IMR-90 (cell line): ENCODE data around the gene ZDHHC24. TPM values are rescaled to one million over a fixed set of nuclear protein-coding genes. Genes with fewer than 3 reads are reported as not detected.

Experiments
- ATAC-seq: fragments of 200-7000 bp; cut with Tn5 transposase; 2 replicates; pipeline ENCODE4 v1.9.1; 2020; ENCODE audit warnings: low read depth, mild to moderate bottlenecking, moderate library complexity
- BruUV-seq: library from RNA; stranded (reverse); fragments of 400-500 nt; replicated peaks from 2 replicates; lab custom pipeline; 2021; lab: Mats Ljungman, UMichigan
- CTCF ChIA-PET: fragments of 300-600 bp; formaldehyde crosslinking; extraction: SDS; loops from one replicate; lab custom pipeline; 2021; ENCODE audit warnings: antibody characterized with exemption; lab: Yijun Ruan, JAX
- POLR2A ChIA-PET: fragments of 300-600 bp; sonication (Branson Sonifier 250); formaldehyde crosslinking; loops from one replicate; lab custom pipeline; 2022; ENCODE audit warnings: antibody characterized with exemption; ENCODE audit not compliant: unreplicated experiment; lab: Charles Lee
- DNase-seq: peaks from one replicate; pipeline ENCODE4 v3.0.0; 2013
- H2AFZ ChIP-seq: replicated peaks from 2 replicates; pipeline ENCODE3; 2013; ENCODE audit warnings: low read length, mild to moderate bottlenecking; ENCODE audit not compliant: poor library complexity
- H2AK5ac ChIP-seq: 2 replicates; pipeline ENCODE4 v1.6.1; 2013; ENCODE audit warnings: low read depth, low read length, inconsistent platforms
- H2AK9ac ChIP-seq: replicated peaks from 2 replicates; pipeline ENCODE3; 2013; ENCODE audit warnings: mild to moderate bottlenecking, low read depth, low read length, moderate library complexity; ENCODE audit not compliant: poor library complexity
- H2BK120ac ChIP-seq: 2 replicates; pipeline ENCODE4 v1.6.1; 2013; ENCODE audit warnings: low read depth, low read length, inconsistent platforms
- H2BK15ac ChIP-seq: 3 replicates; pipeline ENCODE4 v1.6.1; 2013; ENCODE audit warnings: low read depth, low read length, inconsistent platforms
- H2BK20ac ChIP-seq: 2 replicates; pipeline ENCODE4 v1.6.1; 2013; ENCODE audit warnings: low read depth, mild to moderate bottlenecking, inconsistent platforms, low read length, moderate library complexity
- H2BK5ac ChIP-seq: 2 replicates; pipeline ENCODE4 v1.6.1; 2013; ENCODE audit warnings: mild to moderate bottlenecking, low read depth, low read length, inconsistent platforms; ENCODE audit not compliant: poor library complexity, severe bottlenecking
- H3K14ac ChIP-seq: replicated peaks from 2 replicates; pipeline ENCODE4 v1.6.1; 2013; ENCODE audit warnings: low read depth, low read length, inconsistent platforms
- H3K18ac ChIP-seq: 2 replicates; pipeline ENCODE4 v1.6.1; 2013; ENCODE audit warnings: low read depth, low read length, control low read depth
- H3K23ac ChIP-seq: 2 replicates; pipeline ENCODE4 v1.6.1; 2013; ENCODE audit warnings: low read depth, low read length, inconsistent platforms
- H3K27ac ChIP-seq: 2 replicates; pipeline ENCODE4 v1.5.1; 2013; ENCODE audit warnings: mild to moderate bottlenecking, control low read depth, low read length; ENCODE audit not compliant: insufficient read depth
- H3K27me3 ChIP-seq: 2 replicates; pipeline ENCODE4 v1.6.1; 2013; ENCODE audit warnings: low read length; ENCODE audit not compliant: control insufficient read depth, insufficient read depth
- H3K36me3 ChIP-seq: 2 replicates; pipeline ENCODE4 v1.6.1; 2013; ENCODE audit warnings: low read length, mixed read lengths; ENCODE audit not compliant: control insufficient read depth, insufficient read depth
- H3K4ac ChIP-seq: 2 replicates; pipeline ENCODE4 v1.6.1; 2013; ENCODE audit warnings: low read depth, low read length, inconsistent platforms
- H3K4me1 ChIP-seq: 2 replicates; pipeline ENCODE4 v1.6.1; 2013; ENCODE audit warnings: low read length, mixed read lengths; ENCODE audit not compliant: control insufficient read depth, insufficient read depth
- H3K4me2 ChIP-seq: 2 replicates; pipeline ENCODE4 v1.6.1; 2013; ENCODE audit warnings: low read depth, mild to moderate bottlenecking, control low read depth, low read length, moderate library complexity
- H3K4me3 ChIP-seq: 2 replicates; pipeline ENCODE4 v1.5.1; 2013; ENCODE audit warnings: low read depth, mild to moderate bottlenecking, control low read depth, low read length, moderate library complexity; ENCODE audit not compliant: insufficient read depth
- H3K56ac ChIP-seq: 2 replicates; pipeline ENCODE4 v1.6.1; 2013; ENCODE audit warnings: low read length, inconsistent platforms; ENCODE audit not compliant: insufficient read depth; ENCODE audit errors: extremely low read depth
- H3K79me1 ChIP-seq, 2 experiments: 2 replicates each; pipeline ENCODE4 v1.6.1; 2013; ENCODE audit warnings: low read length in 2 of 2, inconsistent platforms in 1 of 2, low read depth in 1 of 2
- H3K9ac ChIP-seq: 2 replicates; pipeline ENCODE4 v1.6.1; 2013; ENCODE audit warnings: low read depth, low read length, control low read depth
- H3K9me1 ChIP-seq: 2 replicates; pipeline ENCODE4 v1.6.1; 2013; ENCODE audit warnings: low read length, inconsistent platforms; ENCODE audit not compliant: insufficient read depth
- H3K9me3 ChIP-seq: 2 replicates; pipeline ENCODE4 v1.6.1; 2013; ENCODE audit warnings: low read length; ENCODE audit not compliant: control insufficient read depth, insufficient read depth
- H4K20me1 ChIP-seq: 2 replicates; pipeline ENCODE4 v1.6.1; 2013; ENCODE audit warnings: low read length, inconsistent platforms; ENCODE audit not compliant: insufficient read depth
- H4K5ac ChIP-seq: 2 replicates; pipeline ENCODE4 v1.6.1; 2013; ENCODE audit warnings: mild to moderate bottlenecking, low read depth, low read length, control low read depth
- H4K8ac ChIP-seq, 2 experiments: 2 replicates each; pipeline ENCODE4 v1.6.1; 2013; ENCODE audit warnings: low read depth in 2 of 2, low read length in 2 of 2, control low read depth in 1 of 2, inconsistent platforms in 1 of 2
- H4K91ac ChIP-seq: 2 replicates; pipeline ENCODE4 v1.6.1; 2013; ENCODE audit warnings: low read depth, low read length, inconsistent platforms; ENCODE audit not compliant: insufficient read depth
- CEBPB ChIP-seq: IDR thresholded peaks from 2 replicates; pipeline ENCODE4 v1.6.1; 2012; ENCODE audit warnings: low read depth, low read length, improper control_type of control experiment
- MAZ ChIP-seq: IDR thresholded peaks from 2 replicates; pipeline ENCODE4 v1.6.1; 2012; ENCODE audit warnings: low read depth, mild to moderate bottlenecking, low read length, improper control_type of control experiment, moderate library complexity, borderline replicate concordance
- RAD21 ChIP-seq: IDR thresholded peaks from 2 replicates; pipeline ENCODE4 v1.6.1; 2012; ENCODE audit warnings: low read length, improper control_type of control experiment
- RCOR1 ChIP-seq: IDR thresholded peaks from 2 replicates; pipeline ENCODE4 v1.6.1; 2012; ENCODE audit warnings: mild to moderate bottlenecking, low read length, improper control_type of control experiment; ENCODE audit not compliant: insufficient replicate concordance
- WGBS, 2 experiments: methylation state at CpG; one replicate each; pipeline versions ENCODE4 v1.1.5 to v1.1.7; 2013; ENCODE audit warnings: missing lambda C conversion rate in 2 of 2; ENCODE audit not compliant: insufficient read length in 1 of 2; ENCODE audit errors: extremely low coverage in 2 of 2; 5-methylcytosine and 5-hydroxymethylcytosine counted together
- dilution Hi-C: fragments of 300-500 bp; cut with HindIII; formaldehyde crosslinking; loops from one replicate; pipeline ENCODE4 v1.14.3; 2018; ENCODE audit warnings: low sequenced_read_pairs; ENCODE audit not compliant: unreplicated experiment
- in situ Hi-C: fragments of 300-500 bp; cut with MboI; formaldehyde crosslinking; loops from 3 replicates; pipeline ENCODE4 v1.14.3; 2019; ENCODE audit warnings: low sequenced_read_pairs, inconsistent platforms, mixed read lengths
- intact Hi-C: fragments of 100-400 bp; cut with micrococcal nuclease; formaldehyde crosslinking; loops from 2 replicates; pipeline ENCODE4 v1.10.0; 2022
- polyA plus RNA-seq, 3 experiments: library from polyadenylated mRNA; depleted of rRNA; stranded (reverse); fragments of >200 nt; gene quantifications; 2 replicates each; pipeline ENCODE4 v1.2.3, GENCODE V29; 2012; ENCODE audit warnings: low replicate concordance in 1 of 3
- total RNA-seq: library from RNA; depleted of rRNA; stranded (reverse); fragments of >200 nt; gene quantifications from 2 replicates; pipeline ENCODE4 v1.2.3, GENCODE V29; 2012
- TF ChIP-seq, protein P1 (sequence below): fragments of 150-350 bp; IDR thresholded peaks from 2 replicates; pipeline ENCODE4 v1.6.1; 2017; ENCODE audit warnings: mild to moderate bottlenecking, antibody characterized with exemption, low read length, low read depth

The ZDHHC24 gene
- total and polyA plus RNA-seq, 2 of the 4 experiments (the other 2 are of a cell fraction) = 3.2 to 10.9 TPM

DNA sequence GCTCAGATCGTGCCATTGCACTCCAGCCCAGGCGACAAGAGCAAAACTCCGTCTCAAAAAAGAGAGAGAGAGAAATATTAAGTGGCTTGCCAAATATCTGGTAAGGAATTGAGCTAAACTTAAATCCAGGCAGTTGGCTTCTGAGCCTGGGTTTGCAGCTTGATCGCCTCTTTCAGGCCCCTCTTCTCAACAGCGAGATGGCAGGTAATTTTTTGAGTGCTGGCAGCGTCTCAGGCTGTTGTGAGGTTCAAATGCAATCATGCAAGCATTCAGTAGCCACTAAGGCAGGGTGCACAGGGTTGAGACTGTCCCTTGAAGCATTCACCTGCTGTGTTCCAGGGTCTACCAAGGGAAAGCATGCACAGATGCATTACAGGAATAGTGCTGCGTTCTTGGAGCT, 23.2 kb upstream of the ZDHHC24 start:
- no TSS peak for BruUV-seq
- no peak overlapping the region for H2AK9ac ChIP-seq

More for the DNA sequence above, 23.2 kb upstream of the ZDHHC24 start:
- peaks cover 3% of the 10 kb centered on the region; the same call in 1 of the 2 replicates for H3K4me1 ChIP-seq
- H2BK5ac ChIP-seq = no peak overlapping the region
- ChIA-PET POLR2A (interaction anchor here (0.6 kb wide), 1 partner anchor 31 kb away, joined by 3 read pairs; no protein-coding TSS in a partner anchor), CTCF (interaction anchor here (0.8 to 1.0 kb wide), 2 partner anchors 25 to 109 kb away, joined by 4 read pairs; partner anchors contain the start of gene RBM4B)
- 100% methylated on average over 1 of the region's 7 CpGs; no CpG with 5 or more reads in 1 of the 2 experiments for WGBS, 2 experiments
- no peak overlapping the region for H2AK5ac ChIP-seq
- H2BK20ac ChIP-seq = no peak overlapping the region
- H3K18ac ChIP-seq = no peak overlapping the region
- H4K20me1 ChIP-seq = no peaks in the 10 kb centered on the region
- H4K8ac ChIP-seq = no peak overlapping the region
- no peak overlapping the region for H2AFZ ChIP-seq
- H3K36me3 ChIP-seq = peaks cover 3% of the 10 kb centered on the region; the same call in 1 of the 2 replicates
- H2BK15ac ChIP-seq = no peak overlapping the region
- H4K5ac ChIP-seq = no peak overlapping the region
- no peak overlapping the region for H3K56ac ChIP-seq
- in situ Hi-C loops (no loop called here), intact Hi-C loops (no loop called here), dilution Hi-C loops (no loop called here)
- no peak overlapping the region for H2BK120ac ChIP-seq
- H3K4me2 ChIP-seq = no peak overlapping the region
- DNase-seq = no peak
- H3K27me3 ChIP-seq = peaks cover 2% of the 10 kb centered on the region; the same call in 1 of the 2 replicates
- no peak overlapping the region for H3K14ac ChIP-seq
- H3K9me3 ChIP-seq = no peaks in the 10 kb centered on the region
- peaks cover 6% of the 10 kb centered on the region; the same call in 1 of the 2 replicates for H3K9me1 ChIP-seq
- H3K4me3 ChIP-seq = no peak overlapping the region
- H3K23ac ChIP-seq = no peak overlapping the region
- ATAC-seq = no peak
- H3K4ac ChIP-seq = no peak overlapping the region
- H3K79me1 ChIP-seq = no peaks in the 10 kb centered on the region
- no peak overlapping the region for H3K9ac ChIP-seq
- no peak overlapping the region for H4K91ac ChIP-seq
- TF ChIP-seq CEBPB (no peak), MAZ (no peak), RAD21 (no peak), RCOR1 (no peak)
- TF ChIP-seq, protein P1, sequence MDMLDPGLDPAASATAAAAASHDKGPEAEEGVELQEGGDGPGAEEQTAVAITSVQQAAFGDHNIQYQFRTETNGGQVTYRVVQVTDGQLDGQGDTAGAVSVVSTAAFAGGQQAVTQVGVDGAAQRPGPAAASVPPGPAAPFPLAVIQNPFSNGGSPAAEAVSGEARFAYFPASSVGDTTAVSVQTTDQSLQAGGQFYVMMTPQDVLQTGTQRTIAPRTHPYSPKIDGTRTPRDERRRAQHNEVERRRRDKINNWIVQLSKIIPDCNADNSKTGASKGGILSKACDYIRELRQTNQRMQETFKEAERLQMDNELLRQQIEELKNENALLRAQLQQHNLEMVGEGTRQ = no peak
- no peak overlapping the region for H3K27ac ChIP-seq
